Effector memory CD4-positive, alpha-beta T cell (primary cell): Measurements from ENCODE around the gene CTNNA2.

Source experiments
- DNase-seq, 3 donors: peaks; one replicate each; pipeline ENCODE4 v3.0.0-alpha.2; 2020
- H3K27ac ChIP-seq: 2 replicates; pipeline ENCODE4 v1.7.0; 2013; ENCODE audit warnings: mild to moderate bottlenecking, low read length, moderate library complexity; ENCODE audit not compliant: insufficient read depth, poor library complexity, severe bottlenecking
- H3K27me3 ChIP-seq: replicated peaks from 2 replicates; pipeline ENCODE4 v1.7.0; 2013; ENCODE audit warnings: mild to moderate bottlenecking, low read length; ENCODE audit not compliant: insufficient read depth, control insufficient read depth, poor library complexity, severe bottlenecking
- H3K36me3 ChIP-seq: 2 replicates; pipeline ENCODE4 v1.7.0; 2013; ENCODE audit warnings: mild to moderate bottlenecking, low read length, moderate library complexity; ENCODE audit not compliant: control insufficient read depth, insufficient read depth
- H3K4me1 ChIP-seq: 2 replicates; pipeline ENCODE4 v1.7.0; 2013; ENCODE audit warnings: low read length, mild to moderate bottlenecking; ENCODE audit not compliant: control insufficient read depth, insufficient read depth, poor library complexity, severe bottlenecking
- H3K4me3 ChIP-seq: 2 replicates; pipeline ENCODE4 v1.7.0; 2013; ENCODE audit warnings: low read length, low read depth, mild to moderate bottlenecking; ENCODE audit not compliant: insufficient read depth, poor library complexity, severe bottlenecking
- H3K9me3 ChIP-seq: 2 replicates; pipeline ENCODE4 v1.7.0; 2013; ENCODE audit warnings: mild to moderate bottlenecking, low read length, moderate library complexity; ENCODE audit not compliant: control insufficient read depth

CTNNA2 gene

GRCh38 chr2:80476535-80477117 is 963.8 kb downstream of the CTNNA2 start:
- no peaks in the 10 kb centered on the region for H3K4me1 ChIP-seq

GRCh38 chr2:80482276-80482675 is 969.4 kb downstream of the CTNNA2 start:
- no peaks in the 10 kb centered on the region for H3K9me3 ChIP-seq
- DNase-seq, result no peak
- H3K4me3 ChIP-seq, result no peak overlapping the region
- no peaks in the 10 kb centered on the region for H3K4me1 ChIP-seq
- no peaks in the 10 kb centered on the region for H3K27me3 ChIP-seq
- H3K36me3 ChIP-seq, result no peaks in the 10 kb centered on the region
- H3K27ac ChIP-seq, result no peak overlapping the region

More at GRCh38 chr2:80476535-80477117, 963.8 kb downstream of the CTNNA2 start:
- Histone ChIP-seq H3K36me3 (no peaks in the 10 kb centered on the region), H3K27me3 (no peaks in the 10 kb centered on the region), H3K27ac (no peak overlapping the region), H3K9me3 (no peaks in the 10 kb centered on the region), H3K4me3 (no peak overlapping the region)
- no peak for DNase-seq

GRCh38 chr2:80489717-80490116 is 976.9 kb downstream of the CTNNA2 start:
- no peaks in the 10 kb centered on the region for H3K4me1 ChIP-seq
- no peaks in the 10 kb centered on the region for H3K36me3 ChIP-seq
- no peak for DNase-seq
- H3K4me3 ChIP-seq, result no peak overlapping the region
- no peaks in the 10 kb centered on the region for H3K9me3 ChIP-seq
- no peaks in the 10 kb centered on the region for H3K27me3 ChIP-seq
- no peak overlapping the region for H3K27ac ChIP-seq

GRCh38 chr2:80490964-80491363 is 978.1 kb downstream of the CTNNA2 start:
- no peaks in the 10 kb centered on the region for H3K9me3 ChIP-seq
- H3K4me1 ChIP-seq, result no peaks in the 10 kb centered on the region
- H3K27ac ChIP-seq, result no peak overlapping the region
- no peak overlapping the region for H3K4me3 ChIP-seq
- no peaks in the 10 kb centered on the region for H3K27me3 ChIP-seq
- no peak for DNase-seq
- H3K36me3 ChIP-seq, result no peaks in the 10 kb centered on the region

- Histone ChIP-seq H3K4me3 (no peak overlapping the region), H3K4me1 (no peaks in the 10 kb centered on the region), H3K9me3 (peaks cover 6% of the 10 kb centered on the region), H3K36me3 (no peaks in the 10 kb centered on the region), H3K27ac (no peak overlapping the region), H3K27me3 (no peaks in the 10 kb centered on the region)
- DNase-seq, result no peak
Observed at GRCh38 chr2:80496346-80496745, 983.5 kb downstream of the CTNNA2 start.

- Histone ChIP-seq H3K36me3 (no peaks in the 10 kb centered on the region), H3K27ac (no peak overlapping the region), H3K27me3 (no peaks in the 10 kb centered on the region), H3K4me3 (no peak overlapping the region), H3K9me3 (peaks cover 6% of the 10 kb centered on the region), H3K4me1 (no peaks in the 10 kb centered on the region)
- no peak for DNase-seq
Observed at GRCh38 chr2:80496775-80497174, 983.9 kb downstream of the CTNNA2 start.

- H3K4me3 ChIP-seq, result no peak overlapping the region
- H3K9me3 ChIP-seq, result peaks cover 6% of the 10 kb centered on the region
- H3K27ac ChIP-seq, result no peak overlapping the region
- no peaks in the 10 kb centered on the region for H3K27me3 ChIP-seq
- no peaks in the 10 kb centered on the region for H3K36me3 ChIP-seq
- no peaks in the 10 kb centered on the region for H3K4me1 ChIP-seq
- DNase-seq, result no peak
Observed at GRCh38 chr2:80499095-80499494, 986.2 kb downstream of the CTNNA2 start.

GRCh38 chr2:80501874-80502624 is 989.2 kb downstream of the CTNNA2 start:
- DNase-seq, result no peak
- H3K9me3 ChIP-seq, result peaks cover 6% of the 10 kb centered on the region
- H3K27me3 ChIP-seq, result no peaks in the 10 kb centered on the region
- H3K36me3 ChIP-seq, result no peaks in the 10 kb centered on the region
- no peak overlapping the region for H3K27ac ChIP-seq
- no peak overlapping the region for H3K4me3 ChIP-seq
- no peaks in the 10 kb centered on the region for H3K4me1 ChIP-seq

- H3K27ac ChIP-seq, result no peak overlapping the region
- H3K4me1 ChIP-seq, result no peaks in the 10 kb centered on the region
- H3K9me3 ChIP-seq, result no peaks in the 10 kb centered on the region
- no peaks in the 10 kb centered on the region for H3K27me3 ChIP-seq
- no peak overlapping the region for H3K4me3 ChIP-seq
- DNase-seq, result no peak
- H3K36me3 ChIP-seq, result no peaks in the 10 kb centered on the region
Observed at GRCh38 chr2:80506563-80506962, 993.7 kb downstream of the CTNNA2 start.

GRCh38 chr2:80510716-80511115 is 997.9 kb downstream of the CTNNA2 start:
- Histone ChIP-seq H3K4me3 (no peak overlapping the region), H3K4me1 (no peaks in the 10 kb centered on the region), H3K36me3 (no peaks in the 10 kb centered on the region), H3K27ac (no peak overlapping the region), H3K9me3 (no peaks in the 10 kb centered on the region), H3K27me3 (no peaks in the 10 kb centered on the region)
- no peak for DNase-seq
